Uterus (tissue), 2 donors: ENCODE results near the gene BBX.

Experiments
- POLR2A ChIP-seq, 2 donors: fragments of 450-650 bp; IDR thresholded peaks; one replicate each; pipeline ENCODE4 v1.6.1; 2016; ENCODE audit warnings: antibody characterized with exemption in 2 of 2, mild to moderate bottlenecking in 1 of 2, moderate library complexity in 1 of 2
- TF ChIP-seq, protein P1 (sequence below), 4 experiments: fragments of 200-600 bp in 2 of 4; fragments of 450-650 bp in 2 of 4; sonication (generic) in 2 of 4; IDR thresholded peaks; one replicate each; pipeline ENCODE4 v1.5.1; 2016 to 2019; ENCODE audit warnings: antibody characterized with exemption in 4 of 4, mild to moderate bottlenecking in 2 of 4, moderate library complexity in 1 of 4

DNA sequence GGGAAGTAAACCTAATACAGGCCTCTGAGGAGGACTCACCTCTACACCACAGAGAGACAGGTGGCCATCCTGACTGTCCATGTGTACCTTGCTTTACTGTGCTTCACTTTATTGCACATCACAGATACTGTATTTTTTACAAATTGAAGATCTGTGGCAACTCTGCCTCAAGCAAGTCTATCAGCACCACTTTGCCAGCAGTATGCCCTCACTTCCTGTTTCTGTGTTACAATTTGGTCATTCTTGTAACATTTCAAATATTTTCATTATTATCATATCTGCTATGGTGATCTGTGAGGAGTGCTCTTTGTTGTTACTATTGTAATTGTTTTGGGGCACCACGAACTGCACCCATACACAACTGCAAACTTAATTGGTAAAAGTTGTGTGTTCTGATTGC lies 78.0 kb downstream of the BBX start:
- TF ChIP-seq, protein P1, sequence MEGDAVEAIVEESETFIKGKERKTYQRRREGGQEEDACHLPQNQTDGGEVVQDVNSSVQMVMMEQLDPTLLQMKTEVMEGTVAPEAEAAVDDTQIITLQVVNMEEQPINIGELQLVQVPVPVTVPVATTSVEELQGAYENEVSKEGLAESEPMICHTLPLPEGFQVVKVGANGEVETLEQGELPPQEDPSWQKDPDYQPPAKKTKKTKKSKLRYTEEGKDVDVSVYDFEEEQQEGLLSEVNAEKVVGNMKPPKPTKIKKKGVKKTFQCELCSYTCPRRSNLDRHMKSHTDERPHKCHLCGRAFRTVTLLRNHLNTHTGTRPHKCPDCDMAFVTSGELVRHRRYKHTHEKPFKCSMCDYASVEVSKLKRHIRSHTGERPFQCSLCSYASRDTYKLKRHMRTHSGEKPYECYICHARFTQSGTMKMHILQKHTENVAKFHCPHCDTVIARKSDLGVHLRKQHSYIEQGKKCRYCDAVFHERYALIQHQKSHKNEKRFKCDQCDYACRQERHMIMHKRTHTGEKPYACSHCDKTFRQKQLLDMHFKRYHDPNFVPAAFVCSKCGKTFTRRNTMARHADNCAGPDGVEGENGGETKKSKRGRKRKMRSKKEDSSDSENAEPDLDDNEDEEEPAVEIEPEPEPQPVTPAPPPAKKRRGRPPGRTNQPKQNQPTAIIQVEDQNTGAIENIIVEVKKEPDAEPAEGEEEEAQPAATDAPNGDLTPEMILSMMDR (IDR thresholded peaks at IDR 0.05) = no peak
- TF ChIP-seq POLR2A (IDR thresholded peaks at IDR 0.05) = no peak
